ACC112 (cell line): Measurements from ENCODE around the gene DHX35.
A peak's percentile ranks its signal among the peaks of the same experiment; 100 is the strongest.

Experiments
- H2AFZ ChIP-seq: fragments of 200-600 bp; sonication (generic); one replicate; pipeline ENCODE4 v1.6.0; 2017; ENCODE audit warnings: antibody characterized with exemption, low read length; ENCODE audit not compliant: unreplicated experiment
- H3K27ac ChIP-seq: fragments of 200-600 bp; sonication (generic); 2 replicates; pipeline ENCODE4 v1.5.1; 2014; ENCODE audit warnings: low read depth, mild to moderate bottlenecking, antibody characterized with exemption, low read length, moderate library complexity
- H3K27me3 ChIP-seq: fragments of 200-600 bp; sonication (generic); 2 replicates; pipeline ENCODE4 v1.6.1; 2014; ENCODE audit warnings: mild to moderate bottlenecking, antibody characterized with exemption, low read length, moderate library complexity, mixed read lengths; ENCODE audit not compliant: insufficient read depth
- H3K36me3 ChIP-seq: fragments of 200-600 bp; sonication (generic); 2 replicates; pipeline ENCODE4 v1.6.1; 2016; ENCODE audit warnings: mild to moderate bottlenecking, antibody characterized with exemption, low read length, moderate library complexity, mixed read lengths; ENCODE audit not compliant: insufficient read depth
- H3K4me1 ChIP-seq: fragments of 200-600 bp; sonication (generic); one replicate; pipeline ENCODE4 v1.6.1; 2016; ENCODE audit warnings: low read length, mixed read lengths; ENCODE audit not compliant: insufficient read depth, unreplicated experiment, control insufficient read depth
- H3K4me3 ChIP-seq: fragments of 200-600 bp; sonication (generic); 2 replicates; pipeline ENCODE4 v1.5.1; 2014; ENCODE audit warnings: mild to moderate bottlenecking, low read depth, low read length
- H3K79me2 ChIP-seq: fragments of 200-600 bp; sonication (generic); one replicate; pipeline ENCODE4 v1.6.0; 2016; ENCODE audit warnings: low read length; ENCODE audit not compliant: control insufficient read depth, unreplicated experiment, insufficient read depth

DHX35 gene, protein sequence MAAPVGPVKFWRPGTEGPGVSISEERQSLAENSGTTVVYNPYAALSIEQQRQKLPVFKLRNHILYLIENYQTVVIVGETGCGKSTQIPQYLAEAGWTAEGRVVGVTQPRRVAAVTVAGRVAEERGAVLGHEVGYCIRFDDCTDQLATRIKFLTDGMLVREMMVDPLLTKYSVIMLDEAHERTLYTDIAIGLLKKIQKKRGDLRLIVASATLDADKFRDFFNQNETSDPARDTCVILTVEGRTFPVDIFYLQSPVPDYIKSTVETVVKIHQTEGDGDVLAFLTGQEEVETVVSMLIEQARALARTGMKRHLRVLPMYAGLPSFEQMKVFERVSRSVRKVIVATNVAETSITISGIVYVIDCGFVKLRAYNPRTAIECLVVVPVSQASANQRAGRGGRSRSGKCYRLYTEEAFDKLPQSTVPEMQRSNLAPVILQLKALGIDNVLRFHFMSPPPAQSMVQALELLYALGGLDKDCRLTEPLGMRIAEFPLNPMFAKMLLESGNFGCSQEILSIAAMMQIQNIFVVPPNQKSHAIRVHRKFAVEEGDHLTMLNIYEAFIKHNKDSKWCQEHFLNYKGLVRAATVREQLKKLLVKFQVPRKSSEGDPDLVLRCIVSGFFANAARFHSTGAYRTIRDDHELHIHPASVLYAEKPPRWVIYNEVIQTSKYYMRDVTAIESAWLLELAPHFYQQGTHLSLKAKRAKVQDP

DNA sequence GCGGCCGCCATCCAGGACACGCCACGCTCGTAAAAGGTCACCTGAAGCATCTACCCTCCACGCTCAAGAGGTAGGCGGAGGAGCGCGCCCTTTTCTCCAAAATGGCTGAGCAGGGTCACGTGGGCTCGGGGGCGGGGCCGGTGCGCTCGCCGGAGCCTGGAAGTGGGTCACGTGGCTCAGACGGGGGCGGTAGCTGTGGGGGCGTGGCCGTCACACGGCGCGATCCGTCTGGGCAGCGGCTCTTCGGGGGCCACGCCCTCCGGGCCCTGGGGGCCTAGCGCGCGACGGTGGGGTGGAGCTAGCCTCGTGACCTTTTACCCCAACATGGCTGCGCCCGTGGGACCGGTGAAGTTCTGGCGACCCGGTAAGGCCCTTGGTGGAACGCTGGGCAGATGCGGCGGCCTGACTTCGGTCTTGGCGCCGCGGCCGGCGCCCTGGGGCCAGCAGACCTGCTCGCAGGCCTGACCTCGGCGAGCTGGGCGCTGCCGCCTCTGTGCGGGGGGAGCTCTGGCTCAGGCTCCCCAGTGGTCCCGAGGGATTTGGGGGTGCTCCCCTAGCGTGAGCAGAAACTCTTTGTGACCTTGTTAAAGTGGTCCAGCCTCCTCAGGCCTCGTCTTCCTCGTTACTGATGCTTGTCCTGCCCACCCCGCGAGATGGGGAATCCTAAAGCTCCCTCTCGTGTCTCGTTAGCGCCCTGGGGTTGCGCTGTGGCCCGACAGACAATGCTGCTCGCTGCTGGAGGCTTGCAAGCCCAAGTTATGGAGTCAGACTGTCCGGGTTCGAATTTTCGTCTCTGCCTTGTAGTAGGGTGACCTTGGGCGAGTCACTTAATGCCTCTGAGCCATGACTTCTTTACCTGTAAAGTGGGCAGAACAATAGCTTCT is at the start of gene DHX35:
Gene DHX35 (plus strand): TSS at position 301 of the 884 bp plus-strand sequence. CDS start 24 bp downstream, at position 325.
- H3K4me3 ChIP-seq: peak within 1 kb of the TSS; percentile 88
- no peaks in the 10 kb centered on the region for H3K36me3 ChIP-seq
- H2AFZ ChIP-seq: peak within 1 kb of the TSS; percentile 98
- H3K27me3 ChIP-seq: no peaks in the 10 kb centered on the region
- H3K27ac ChIP-seq: peak within 1 kb of the TSS; percentile 88
- H3K79me2 ChIP-seq: peaks cover 47% of the 10 kb centered on the region
- peaks cover 14% of the 10 kb centered on the region for H3K4me1 ChIP-seq

DNA sequence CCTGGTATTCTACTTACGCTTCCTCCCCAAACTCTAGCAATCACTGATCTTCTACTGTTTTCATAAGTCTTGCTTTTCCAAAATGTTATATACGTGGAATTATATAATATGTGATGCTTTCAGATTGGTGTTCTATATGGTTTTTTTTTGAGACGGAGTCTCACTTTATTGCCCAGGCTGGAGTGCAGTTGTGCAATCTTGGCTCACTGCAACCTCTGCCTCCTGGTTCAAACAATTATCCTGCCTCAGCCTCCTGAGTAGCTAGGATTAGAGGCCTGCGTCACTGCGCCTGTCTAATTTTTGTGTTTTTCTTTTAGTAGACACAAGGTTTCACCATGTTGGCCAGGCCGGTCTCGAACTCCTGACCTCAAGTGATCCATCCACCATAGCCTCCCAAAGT is 46.8 kb upstream of the DHX35 start:
- Histone ChIP-seq H3K4me1 (no peaks in the 10 kb centered on the region), H3K27ac (no peak overlapping the region), H2AFZ (no peak overlapping the region), H3K36me3 (no peaks in the 10 kb centered on the region), H3K79me2 (no peaks in the 10 kb centered on the region), H3K4me3 (no peak overlapping the region), H3K27me3 (peaks cover 49% of the 10 kb centered on the region)

DNA sequence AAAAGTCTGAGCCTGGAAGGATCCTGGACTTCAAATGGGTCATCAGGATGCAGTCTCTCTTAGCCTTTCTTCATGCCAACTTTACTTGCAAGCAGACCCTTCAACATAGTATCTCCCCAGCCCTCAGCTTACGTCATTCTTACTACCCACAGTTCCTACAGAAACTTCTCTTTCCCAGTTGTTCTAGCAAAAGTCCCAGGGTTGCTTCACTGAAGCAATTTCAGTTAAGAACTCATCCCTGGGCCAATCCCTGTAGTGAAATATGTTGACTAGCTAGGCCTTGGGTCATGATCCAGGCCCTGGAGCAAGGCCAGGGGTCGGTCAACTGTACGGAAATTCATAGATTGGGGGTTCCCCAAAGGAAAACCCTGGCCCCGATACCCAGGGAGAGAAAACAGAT is 44.5 kb upstream of the DHX35 start:
- Histone ChIP-seq H3K4me1 (no peaks in the 10 kb centered on the region), H3K4me3 (no peak overlapping the region), H3K27ac (no peak overlapping the region), H3K79me2 (no peaks in the 10 kb centered on the region), H3K36me3 (no peaks in the 10 kb centered on the region), H2AFZ (no peak overlapping the region), H3K27me3 (peaks cover 69% of the 10 kb centered on the region)

DNA sequence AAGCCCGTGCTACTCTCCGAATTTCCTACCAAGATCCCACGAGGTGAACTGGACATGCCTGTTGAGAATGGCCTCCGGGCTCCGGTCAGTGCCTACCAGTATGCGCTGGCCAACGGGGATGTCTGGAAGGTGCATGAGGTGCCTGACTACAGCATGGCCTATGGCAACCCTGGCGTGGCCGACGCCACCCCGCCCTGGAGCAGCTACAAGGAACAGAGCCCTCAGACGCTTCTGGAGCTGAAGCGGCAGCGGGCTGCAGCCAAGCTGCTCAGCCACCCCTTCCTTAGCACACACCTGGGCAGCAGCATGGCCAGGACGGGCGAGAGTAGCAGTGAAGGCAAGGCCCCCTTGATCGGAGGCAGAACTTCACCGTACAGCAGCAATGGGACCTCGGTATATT is 44.0 kb upstream of the DHX35 start:
- Histone ChIP-seq H3K36me3 (no peaks in the 10 kb centered on the region), H3K4me3 (no peak overlapping the region), H3K4me1 (no peaks in the 10 kb centered on the region), H3K27me3 (peaks cover 69% of the 10 kb centered on the region), H3K79me2 (no peaks in the 10 kb centered on the region), H3K27ac (no peak overlapping the region), H2AFZ (no peak overlapping the region)

DNA sequence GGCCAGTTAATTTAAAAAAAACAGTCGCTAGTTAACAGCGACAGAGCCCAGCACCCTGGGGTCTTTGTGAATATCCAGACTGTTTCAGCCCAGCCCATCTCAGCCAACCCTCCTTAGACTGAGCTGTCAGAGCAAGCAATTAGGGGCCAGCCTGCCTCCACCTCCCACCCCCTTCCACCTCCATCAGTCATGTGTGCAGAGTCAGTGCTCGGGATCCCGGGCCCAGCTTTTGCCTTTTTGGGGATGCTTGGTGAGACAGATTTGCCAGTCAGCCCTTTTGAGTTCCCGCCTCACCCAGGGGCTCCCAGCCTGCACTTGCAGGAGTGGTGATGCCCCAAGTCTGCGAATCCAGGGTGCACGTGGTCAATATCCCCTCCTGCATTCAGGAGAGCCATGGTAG is 42.5 kb upstream of the DHX35 start:
- H3K36me3 ChIP-seq: no peaks in the 10 kb centered on the region
- H2AFZ ChIP-seq: no peak overlapping the region
- no peak overlapping the region for H3K27ac ChIP-seq
- peaks cover 55% of the 10 kb centered on the region for H3K27me3 ChIP-seq
- no peaks in the 10 kb centered on the region for H3K4me1 ChIP-seq
- no peak overlapping the region for H3K4me3 ChIP-seq
- no peaks in the 10 kb centered on the region for H3K79me2 ChIP-seq

DNA sequence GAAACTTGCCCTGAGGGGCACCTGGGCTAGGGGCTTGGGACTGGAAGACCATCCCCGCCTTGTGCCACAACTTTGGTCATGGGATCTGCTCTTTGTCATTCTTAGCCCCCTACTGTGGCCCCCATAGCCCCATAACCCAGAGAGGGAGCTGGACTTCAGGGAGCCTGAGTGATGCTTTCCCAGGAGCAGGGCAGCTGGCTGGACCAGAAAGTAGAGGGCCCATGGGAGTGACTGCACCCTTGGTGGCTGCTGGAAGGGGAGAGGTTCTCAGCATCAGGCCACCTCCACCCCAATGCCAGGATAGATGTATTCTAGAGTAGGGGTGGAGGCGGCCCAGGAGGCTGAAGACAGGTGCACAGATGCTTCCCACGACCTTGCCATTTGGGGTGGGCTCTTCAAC is 41.7 kb upstream of the DHX35 start:
- Histone ChIP-seq H3K27me3 (peaks cover 55% of the 10 kb centered on the region), H3K36me3 (no peaks in the 10 kb centered on the region), H3K27ac (no peak overlapping the region), H3K79me2 (no peaks in the 10 kb centered on the region), H3K4me1 (no peaks in the 10 kb centered on the region), H2AFZ (no peak overlapping the region), H3K4me3 (no peak overlapping the region)

DNA sequence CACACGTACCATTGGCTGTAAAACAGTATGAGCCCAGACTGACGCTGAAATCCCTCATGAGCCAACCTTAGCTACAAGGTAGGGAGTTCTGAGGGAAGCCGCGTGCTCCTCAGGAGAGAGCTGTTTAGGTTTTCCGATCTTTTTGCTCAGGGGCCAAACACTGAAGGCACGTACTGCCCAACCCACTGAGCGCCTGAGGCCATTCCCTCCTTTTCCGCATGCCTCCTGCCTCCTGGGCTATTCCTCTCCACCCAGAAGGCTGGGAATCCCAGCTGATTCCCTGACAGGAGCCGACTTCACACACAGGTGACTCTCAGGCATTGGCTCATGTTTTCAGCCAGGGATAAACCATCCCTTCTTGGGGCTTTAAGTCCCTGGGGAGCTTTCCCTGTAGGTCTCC is 41.3 kb upstream of the DHX35 start:
- no peak overlapping the region for H3K4me3 ChIP-seq
- no peaks in the 10 kb centered on the region for H3K36me3 ChIP-seq
- H3K27me3 ChIP-seq: peaks cover 55% of the 10 kb centered on the region
- H3K27ac ChIP-seq: no peak overlapping the region
- H2AFZ ChIP-seq: no peak overlapping the region
- no peaks in the 10 kb centered on the region for H3K4me1 ChIP-seq
- no peaks in the 10 kb centered on the region for H3K79me2 ChIP-seq

DNA sequence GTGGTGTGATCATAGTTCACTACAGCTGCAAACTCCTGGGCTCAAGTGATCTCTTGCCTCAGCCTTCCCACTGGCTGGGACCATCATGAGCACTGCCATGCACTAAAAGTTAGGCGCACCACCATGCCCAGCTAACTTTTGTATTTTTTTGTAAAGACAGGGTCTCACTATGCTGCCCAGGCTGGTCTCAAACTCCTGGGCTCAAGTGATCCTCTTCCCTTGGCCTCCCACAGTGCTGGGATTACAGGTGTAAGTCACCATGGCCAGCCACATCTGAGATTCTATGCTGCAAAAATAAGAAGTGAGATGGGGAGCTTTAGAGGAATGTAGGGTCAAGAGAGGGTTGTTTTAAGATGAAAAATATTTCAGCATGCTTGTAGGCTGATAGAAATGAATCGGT is 37.4 kb upstream of the DHX35 start:
- Histone ChIP-seq H3K4me3 (no peak overlapping the region), H3K79me2 (peaks cover 34% of the 10 kb centered on the region), H2AFZ (no peak overlapping the region), H3K27ac (no peak overlapping the region), H3K27me3 (peaks cover 27% of the 10 kb centered on the region), H3K36me3 (no peaks in the 10 kb centered on the region), H3K4me1 (peaks cover 11% of the 10 kb centered on the region)

DNA sequence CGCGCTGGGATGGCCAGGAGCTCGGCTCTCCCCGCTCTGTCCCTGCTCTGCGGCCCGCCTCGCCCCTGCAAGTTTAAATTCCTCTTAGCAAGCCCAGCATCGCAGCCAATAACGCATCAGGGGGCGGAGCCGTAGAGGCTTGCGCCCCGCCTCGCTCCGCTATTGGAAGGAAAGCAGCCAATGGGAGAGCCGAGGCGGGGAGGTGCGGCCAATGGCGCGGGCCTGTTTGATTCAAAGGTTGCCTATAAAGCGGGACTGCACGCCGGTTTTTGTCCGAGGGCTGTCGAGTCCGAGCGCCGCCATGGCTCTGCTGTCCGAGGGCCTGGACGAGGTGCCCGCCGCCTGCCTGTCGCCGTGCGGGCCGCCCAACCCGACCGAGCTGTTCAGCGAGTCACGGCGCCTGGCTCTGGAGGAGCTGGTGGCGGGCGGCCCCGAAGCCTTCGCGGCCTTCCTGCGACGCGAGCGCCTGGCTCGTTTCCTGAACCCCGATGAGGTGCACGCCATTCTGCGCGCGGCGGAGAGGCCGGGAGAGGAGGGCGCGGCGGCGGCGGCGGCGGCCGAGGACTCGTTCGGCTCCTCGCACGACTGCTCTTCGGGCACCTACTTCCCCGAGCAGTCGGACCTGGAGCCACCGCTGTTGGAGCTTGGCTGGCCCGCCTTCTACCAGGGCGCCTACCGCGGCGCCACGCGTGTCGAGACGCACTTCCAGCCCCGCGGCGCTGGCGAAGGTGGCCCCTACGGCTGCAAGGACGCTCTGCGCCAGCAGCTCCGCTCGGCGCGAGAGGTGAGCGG is 35.8 kb upstream of the DHX35 start, which contains the start of gene FAM83D:
Gene FAM83D (plus strand): TSS at position 276 of the 792 bp plus-strand sequence. CDS start 26 bp downstream, at position 302.
- H3K27ac ChIP-seq: peak within 1 kb of the TSS; percentile 5; the same call in 1 of the 2 replicates

More for the DNA sequence above, 35.8 kb upstream of the DHX35 start, which contains the start of gene FAM83D:
- Histone ChIP-seq H2AFZ (peak within 1 kb of the TSS; percentile 55), H3K27me3 (peaks cover 11% of the 10 kb centered on the region), H3K79me2 (peaks cover 50% of the 10 kb centered on the region), H3K4me1 (peaks cover 21% of the 10 kb centered on the region), H3K4me3 (peak within 1 kb of the TSS; percentile 84), H3K36me3 (no peaks in the 10 kb centered on the region)
